ENCODE data around the gene GPR39.
"Not testable (repeated sequence)": the region's sequence is repeated elsewhere in the genome, so short reads cannot be mapped to it uniquely, and the experiment has no call there.

Gene GPR39

GRCh38 chr2:132521341-132521740 is 104.7 kb downstream of the GPR39 start:
- no peaks in the 10 kb centered on the region for H3K9me3 ChIP-seq (ENCODE audit: control insufficient read depth, insufficient read depth, low read length)
- no peaks in the 10 kb centered on the region for H3F3A ChIP-seq (ENCODE audit: control insufficient read depth, insufficient read depth)
- no peaks in the 10 kb centered on the region for H4K20me1 ChIP-seq (ENCODE audit: control insufficient read depth, insufficient read depth, low read depth, low read length)
- H3K27ac ChIP-seq (ENCODE audit: low read depth, low read length) = no peak overlapping the region
- no peaks in the 10 kb centered on the region for H3K79me2 ChIP-seq (ENCODE audit: control insufficient read depth, low read length)
- H3K4me3 ChIP-seq (ENCODE audit: low read length) = no peak overlapping the region
- no peaks in the 10 kb centered on the region for H3K4me1 ChIP-seq (ENCODE audit: control insufficient read depth, low read length)
- no peak overlapping the region for H3K4me2 ChIP-seq (ENCODE audit: low read length)
- H3K9me2 ChIP-seq (replicated peaks; ENCODE audit: control insufficient read depth, low read length) = no peaks in the 10 kb centered on the region
- TF ChIP-seq, protein P1, sequence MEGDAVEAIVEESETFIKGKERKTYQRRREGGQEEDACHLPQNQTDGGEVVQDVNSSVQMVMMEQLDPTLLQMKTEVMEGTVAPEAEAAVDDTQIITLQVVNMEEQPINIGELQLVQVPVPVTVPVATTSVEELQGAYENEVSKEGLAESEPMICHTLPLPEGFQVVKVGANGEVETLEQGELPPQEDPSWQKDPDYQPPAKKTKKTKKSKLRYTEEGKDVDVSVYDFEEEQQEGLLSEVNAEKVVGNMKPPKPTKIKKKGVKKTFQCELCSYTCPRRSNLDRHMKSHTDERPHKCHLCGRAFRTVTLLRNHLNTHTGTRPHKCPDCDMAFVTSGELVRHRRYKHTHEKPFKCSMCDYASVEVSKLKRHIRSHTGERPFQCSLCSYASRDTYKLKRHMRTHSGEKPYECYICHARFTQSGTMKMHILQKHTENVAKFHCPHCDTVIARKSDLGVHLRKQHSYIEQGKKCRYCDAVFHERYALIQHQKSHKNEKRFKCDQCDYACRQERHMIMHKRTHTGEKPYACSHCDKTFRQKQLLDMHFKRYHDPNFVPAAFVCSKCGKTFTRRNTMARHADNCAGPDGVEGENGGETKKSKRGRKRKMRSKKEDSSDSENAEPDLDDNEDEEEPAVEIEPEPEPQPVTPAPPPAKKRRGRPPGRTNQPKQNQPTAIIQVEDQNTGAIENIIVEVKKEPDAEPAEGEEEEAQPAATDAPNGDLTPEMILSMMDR (IDR thresholded peaks at IDR 0.05; ENCODE audit: low read depth, low read length, poor library complexity, severe bottlenecking) = no peak
- TF ChIP-seq EZH2phosphoT487 (IDR thresholded peaks at IDR 0.05; ENCODE audit: borderline replicate concordance, low read length) = no peak
- H3K36me3 ChIP-seq (ENCODE audit: control insufficient read depth, low read length) = no peaks in the 10 kb centered on the region
- H3K27me3 ChIP-seq (ENCODE audit: control insufficient read depth, low read length) = no peaks in the 10 kb centered on the region

- no peak overlapping the region for H3K4me2 ChIP-seq (ENCODE audit: low read length)
- TF ChIP-seq, protein P1 (IDR thresholded peaks at IDR 0.05; ENCODE audit: low read depth, low read length, poor library complexity, severe bottlenecking) = no peak
- no peak for TF ChIP-seq EZH2phosphoT487 (IDR thresholded peaks at IDR 0.05; ENCODE audit: borderline replicate concordance, low read length)
- no peaks in the 10 kb centered on the region for H3K79me2 ChIP-seq (ENCODE audit: control insufficient read depth, low read length)
- H3K9me2 ChIP-seq (replicated peaks; ENCODE audit: control insufficient read depth, low read length) = no peaks in the 10 kb centered on the region
- H3K27me3 ChIP-seq (ENCODE audit: control insufficient read depth, low read length) = no peaks in the 10 kb centered on the region
- no peaks in the 10 kb centered on the region for H3K4me1 ChIP-seq (ENCODE audit: control insufficient read depth, low read length)
- H3K9me3 ChIP-seq (ENCODE audit: control insufficient read depth, insufficient read depth, low read length) = no peaks in the 10 kb centered on the region
- no peaks in the 10 kb centered on the region for H3K36me3 ChIP-seq (ENCODE audit: control insufficient read depth, low read length)
- no peak overlapping the region for H3K27ac ChIP-seq (ENCODE audit: low read depth, low read length)
- no peaks in the 10 kb centered on the region for H3F3A ChIP-seq (ENCODE audit: control insufficient read depth, insufficient read depth)
- no peaks in the 10 kb centered on the region for H4K20me1 ChIP-seq (ENCODE audit: control insufficient read depth, insufficient read depth, low read depth, low read length)
- no peak overlapping the region for H3K4me3 ChIP-seq (ENCODE audit: low read length)
Measured at GRCh38 chr2:132522901-132523300, 106.3 kb downstream of the GPR39 start.

GRCh38 chr2:132537061-132537460 is 120.5 kb downstream of the GPR39 start:
- not testable (repeated sequence) for H3K4me2 ChIP-seq (ENCODE audit: low read length); H3K27ac ChIP-seq (ENCODE audit: low read depth, low read length); H3K36me3 ChIP-seq (ENCODE audit: control insufficient read depth, low read length); H3K9me3 ChIP-seq (ENCODE audit: control insufficient read depth, insufficient read depth, low read length); H3K9me2 ChIP-seq (replicated peaks; ENCODE audit: control insufficient read depth, low read length); H3K27me3 ChIP-seq (ENCODE audit: control insufficient read depth, low read length); H3K4me1 ChIP-seq (ENCODE audit: control insufficient read depth, low read length); H3K79me2 ChIP-seq (ENCODE audit: control insufficient read depth, low read length); H3F3A ChIP-seq (ENCODE audit: control insufficient read depth, insufficient read depth); H3K4me3 ChIP-seq (ENCODE audit: low read length); H4K20me1 ChIP-seq (ENCODE audit: control insufficient read depth, insufficient read depth, low read depth, low read length)

GRCh38 chr2:132538331-132538855 is 121.8 kb downstream of the GPR39 start:
- Histone ChIP-seq H3K9me3 (ENCODE audit: control insufficient read depth, insufficient read depth, low read length) (peaks cover 11% of the 10 kb centered on the region; the same call in 1 of the 2 replicates), H3K4me2 (ENCODE audit: low read length) (no peak overlapping the region), H3K9me2 (replicated peaks; ENCODE audit: control insufficient read depth, low read length) (no peaks in the 10 kb centered on the region), H4K20me1 (ENCODE audit: control insufficient read depth, insufficient read depth, low read depth, low read length) (no peaks in the 10 kb centered on the region), H3K36me3 (ENCODE audit: control insufficient read depth, low read length) (no peaks in the 10 kb centered on the region), H3K27me3 (ENCODE audit: control insufficient read depth, low read length) (no peaks in the 10 kb centered on the region), H3K4me1 (ENCODE audit: control insufficient read depth, low read length) (no peaks in the 10 kb centered on the region), H3F3A (ENCODE audit: control insufficient read depth, insufficient read depth) (no peaks in the 10 kb centered on the region), H3K79me2 (ENCODE audit: control insufficient read depth, low read length) (no peaks in the 10 kb centered on the region), H3K27ac (ENCODE audit: low read depth, low read length) (no peak overlapping the region), H3K4me3 (ENCODE audit: low read length) (no peak overlapping the region)
- TF ChIP-seq EZH2phosphoT487 (IDR thresholded peaks at IDR 0.05; ENCODE audit: borderline replicate concordance, low read length) = no peak
- TF ChIP-seq, protein P1 (IDR thresholded peaks at IDR 0.05; ENCODE audit: low read depth, low read length, poor library complexity, severe bottlenecking) = no peak
